H1 (cell line): Measurements from ENCODE around the gene OGDH. TPM values are rescaled to one million over a fixed set of nuclear protein-coding genes. Genes with fewer than 3 reads are reported as not detected.

ENCODE experiments used
- CREB1 ChIP-seq: IDR thresholded peaks from 2 replicates; pipeline ENCODE4 v1.6.1; 2012; ENCODE audit warnings: inconsistent platforms
- GABPA ChIP-seq: IDR thresholded peaks from 2 replicates; pipeline ENCODE4 v1.6.1; 2011; ENCODE audit warnings: mild to moderate bottlenecking, low read length, moderate library complexity, borderline replicate concordance; ENCODE audit not compliant: insufficient read depth
- JUND ChIP-seq: IDR thresholded peaks from 2 replicates; pipeline ENCODE4 v1.6.1; 2011; ENCODE audit warnings: mild to moderate bottlenecking, improper control_type of control experiment, low read length
- TAF7 ChIP-seq: optimal IDR thresholded peaks from 2 replicates; pipeline ENCODE3; 2011; ENCODE audit warnings: low read depth, mild to moderate bottlenecking, inconsistent platforms, low read length, moderate library complexity, borderline replicate concordance
- polyA plus RNA-seq, 7 experiments: library from polyadenylated mRNA; depleted of rRNA in 3 of 7; stranded (reverse) in 5 of 7; unstranded in 2 of 7; fragments of >200 nt in 5 of 7; fragments of 200-250 nt in 2 of 7; gene quantifications; 1 replicate in 5 of 7; 2 replicates in 1 of 7; 4 replicates in 1 of 7; pipeline versions ENCODE4 v1.2.1 to v1.2.3, GENCODE V29; 2011 to 2013; ENCODE audit warnings: missing spikeins in 2 of 7, mixed read lengths in 2 of 7
- total RNA-seq: library from RNA; stranded (reverse); fragmentation: NEBNext Ultra II Directional; extraction: Animal tissue kit (Norgen Biotek cat#: 25700); gene quantifications from 2 replicates; pipeline ENCODE4 v1.2.1, GENCODE V29; 2021

Gene OGDH
- total and polyA plus RNA-seq, 2 of the 8 experiments (the other 6 are each of a cell fraction or from before 2014, with no cell fraction given): 71.6 to 91.6 TPM

- TF ChIP-seq GABPA: no peak
- TF ChIP-seq CREB1: no peak
- no peak for TF ChIP-seq JUND
- TF ChIP-seq TAF7: no peak
Observed at GRCh38 chr7:44580945-44581878, 25.2 kb upstream of the OGDH start (continued).
